K562 (cell line): Measurements from ENCODE around the gene KIN.

Experiments used
- AFF4 ChIP-seq: sonication (generic); formaldehyde crosslinking; IDR thresholded peaks from 2 replicates; pipeline ENCODE4 v1.8.0; 2023; ENCODE audit warnings: mild to moderate bottlenecking, missing genetic modification reagents
- ATF6 ChIP-seq: sonication (generic); formaldehyde crosslinking; IDR thresholded peaks from 2 replicates; pipeline ENCODE4 v1.4.0; 2020; ENCODE audit warnings: mild to moderate bottlenecking, missing genetic modification reagents
- HLTF ChIP-seq: fragments of 450-650 bp; IDR thresholded peaks from 2 replicates; pipeline ENCODE4 v1.6.1; 2016
- IRF1 ChIP-seq: sonication (generic); formaldehyde crosslinking; IDR thresholded peaks from 2 replicates; pipeline ENCODE4 v1.8.0; 2022; ENCODE audit warnings: missing genetic modification reagents, mild to moderate bottlenecking, borderline replicate concordance
- POLR2AphosphoS2 ChIP-seq: IDR thresholded peaks from 2 replicates; pipeline ENCODE4 v1.6.1; 2012; ENCODE audit warnings: low read length, improper control_type of control experiment
- RERE ChIP-seq: sonication (generic); formaldehyde crosslinking; IDR thresholded peaks from 2 replicates; pipeline ENCODE4 v1.8.0; 2023; ENCODE audit warnings: missing genetic modification reagents, mild to moderate bottlenecking, borderline replicate concordance
- RFX5 ChIP-seq: IDR thresholded peaks from 2 replicates; pipeline ENCODE4 v1.6.1; 2011; ENCODE audit warnings: low read depth, mild to moderate bottlenecking, improper control_type of control experiment, low read length
- USF2 ChIP-seq: sonication (generic); formaldehyde crosslinking; IDR thresholded peaks from 2 replicates; pipeline ENCODE4 v1.5.0; 2020; ENCODE audit warnings: missing genetic modification reagents
- ZNF175 ChIP-seq: fragments of 200-800 bp; sonication (Bioruptor generic); IDR thresholded peaks from 2 replicates; pipeline ENCODE4 v1.6.1; 2016; ENCODE audit warnings: low read depth, mild to moderate bottlenecking, missing genetic modification characterization, missing compliant biosample characterization
- ZNF274 ChIP-seq: IDR thresholded peaks from 2 replicates; pipeline ENCODE4 v1.6.1; 2011; ENCODE audit warnings: low read depth, mild to moderate bottlenecking, low read length, moderate library complexity, borderline replicate concordance
- ZNF507 ChIP-seq: conservative IDR thresholded peaks from 2 replicates; pipeline ENCODE4 v1.6.1; 2017; ENCODE audit warnings: missing genetic modification characterization, missing compliant biosample characterization

GRCh38 chr10:7763929-7764328 is 23.9 kb downstream of the KIN start:
- TF ChIP-seq POLR2AphosphoS2, result no peak
- no peak for TF ChIP-seq IRF1
- TF ChIP-seq ATF6 (CRISPR knock-in tag), result no peak
- TF ChIP-seq RFX5, result no peak
- no peak for TF ChIP-seq ZNF175 (CRISPR knock-in tag)
- no peak for TF ChIP-seq RERE (CRISPR knock-in tag)
- no peak for TF ChIP-seq HLTF
- no peak for TF ChIP-seq USF2 (CRISPR knock-in tag)
- TF ChIP-seq ZNF274, result no peak
- TF ChIP-seq ZNF507, result no peak
- no peak for TF ChIP-seq AFF4 (CRISPR knock-in tag)
